ENCODE measurements around the gene RASSF7. TPM values are rescaled to one million over a fixed set of nuclear protein-coding genes. Genes with fewer than 3 reads are reported as not detected.
A peak's percentile ranks its signal among the peaks of the same experiment; 100 is the strongest.

Gene RASSF7
- total and polyA plus RNA-seq, 2 donors (not counting 1 experiment from before 2014, with no cell fraction given): 29.8 to 89.3 TPM

GRCh38 chr11:578276-579035, 17.7 kb downstream of the RASSF7 start:
- Histone ChIP-seq H3K4me1 (ENCODE audit: control insufficient read depth in 2 of 2, insufficient read depth in 2 of 2, low read length in 2 of 2) (peaks cover 30 to 44% of the 10 kb centered on the region in 2 donors), H3K4me3 (ENCODE audit: control extremely low read depth in 1 of 5, extremely low read depth in 1 of 5, insufficient read depth in 1 of 5, low read depth in 2 of 5, low read length in 4 of 5) (peak overlapping the region in 2 of 5 experiments; percentile 5 to 95), H2AFZ (ENCODE audit: insufficient read depth, low read depth, low read length, poor library complexity, severe bottlenecking) (no peak overlapping the region), H3K27me3 (replicated peaks in 1 of 4; ENCODE audit: control extremely low read depth in 1 of 4, control insufficient read depth in 3 of 4, insufficient read depth in 4 of 4, low read length in 3 of 4) (peaks cover 0 to 12% (median 7%) of the 10 kb centered on the region in 4 experiments), H3K9ac (ENCODE audit: low read length) (no peak overlapping the region), H3K79me2 (ENCODE audit: control insufficient read depth, insufficient read depth, low read length) (peaks cover 67% of the 10 kb centered on the region), H3K9me3 (ENCODE audit: control extremely low read depth in 1 of 3, control insufficient read depth in 2 of 3, insufficient read depth in 1 of 3, low read length in 2 of 3) (peaks cover 0 to 3% (median 0%) of the 10 kb centered on the region in 3 donors), H4K20me1 (ENCODE audit: control insufficient read depth, insufficient read depth, low read length, poor library complexity, severe bottlenecking) (peaks cover 72% of the 10 kb centered on the region), H3K36me3 (replicated peaks in 1 of 2; ENCODE audit: control extremely low read depth in 1 of 2, control insufficient read depth in 1 of 2, extremely low read depth in 1 of 2, insufficient read depth in 2 of 2, low read length in 1 of 2) (peaks cover 1 to 13% of the 10 kb centered on the region in 2 experiments), H3K4me2 (replicated peaks; ENCODE audit: low read depth, low read length, poor library complexity, severe bottlenecking) (peak overlapping the region; percentile 95), H3K27ac (ENCODE audit: low read length in 2 of 2) (no peak overlapping the region)
- Mint-ChIP-seq H3K27ac (peak overlapping the region; percentile 20), H3K9me3 (ENCODE audit: insufficient read depth) (no peaks in the 10 kb centered on the region), H3K4me3 (peak overlapping the region; percentile 57), H3K27me3 (peaks cover 15% of the 10 kb centered on the region), H3K4me1 (peaks cover 46% of the 10 kb centered on the region)
- ATAC-seq (ENCODE audit: low read depth) (no peak), DNase-seq (no peak)
- intact Hi-C loops (cut with micrococcal nuclease): loop anchor here (10.0 kb wide), 1 partner anchor 806 kb away; the partner anchor contains the start of gene BRSK2
- ChIA-PET CTCF (interaction anchor here (1.3 to 2.3 kb wide), 2 partner anchors 10 to 24 kb away, joined by 3 to 4 read pairs; no protein-coding TSS in a partner anchor), POLR2A (no interaction called here)
- 84% methylated on average over 17 of the region's 21 CpGs for WGBS (ENCODE audit: insufficient coverage)
- TF ChIP-seq EZH2 (IDR thresholded peaks at IDR 0.05; ENCODE audit: borderline replicate concordance, insufficient read depth, low read depth, low read length, poor library complexity, severe bottlenecking) (no peak), CTCF (IDR thresholded peaks at IDR 0.05) (no peak)

Measured in B cell (primary cell).